ENCODE results near the gene NUAK1.
"Not testable (repeated sequence)": the region's sequence is repeated elsewhere in the genome, so short reads cannot be mapped to it uniquely, and the experiment has no call there.

Gene NUAK1

GRCh38 chr12:106016601-106017278 is 122.0 kb downstream of the NUAK1 start:
- H3K27ac ChIP-seq; DNase-seq (ENCODE audit: low read depth, low spot score): not testable (repeated sequence)

- DNase-seq (ENCODE audit: low read depth, low spot score), result no peak
- no peak overlapping the region for H3K27ac ChIP-seq
Observed at GRCh38 chr12:106015646-106016045, 123.1 kb downstream of the NUAK1 start.

- no peak overlapping the region for H3K27ac ChIP-seq
- DNase-seq (ENCODE audit: low read depth, low spot score), result no peak
Observed at GRCh38 chr12:106013941-106014340, 124.8 kb downstream of the NUAK1 start.
